ENCODE results near the gene DVL1.
"Not testable (repeated sequence)": the region's sequence is repeated elsewhere in the genome, so short reads cannot be mapped to it uniquely, and the experiment has no call there.

Gene DVL1

DNA sequence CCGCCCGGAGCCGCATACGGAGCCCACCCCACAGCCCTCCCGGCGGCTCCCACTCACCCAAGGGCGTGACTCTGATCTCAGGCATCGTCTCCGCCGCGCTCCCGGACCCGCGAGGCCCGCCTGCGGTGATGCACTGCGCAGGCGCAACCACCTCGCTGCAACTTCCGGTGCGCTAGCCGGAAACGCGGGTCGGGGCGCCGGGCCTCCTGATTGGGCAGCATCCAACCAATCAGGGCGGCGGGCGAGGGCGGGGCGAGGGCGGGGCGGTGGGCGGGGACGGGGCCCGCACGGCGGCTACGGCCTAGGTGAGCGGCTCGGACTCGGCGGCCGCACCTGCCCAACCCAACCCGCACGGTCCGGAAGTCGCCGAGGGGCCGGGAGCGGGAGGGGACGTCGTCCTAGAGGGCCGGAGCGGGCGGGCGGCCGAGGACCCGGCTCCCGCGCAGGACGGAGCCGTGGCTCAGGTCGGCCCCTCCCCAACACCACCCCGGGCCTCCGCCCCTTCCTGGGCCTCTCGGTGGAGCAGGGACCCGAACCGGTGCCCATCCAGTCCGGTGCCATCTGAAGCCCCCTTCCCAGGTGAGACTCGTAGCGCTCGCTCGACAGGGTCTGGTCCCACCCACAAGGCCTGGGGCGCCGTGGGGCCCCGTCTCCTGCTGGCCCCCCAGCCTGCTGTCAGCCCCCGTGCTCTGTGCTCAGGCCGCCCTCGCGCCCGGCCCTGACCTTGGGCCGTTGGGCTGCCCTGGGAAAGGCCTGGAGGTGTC is 24.5 kb downstream of the DVL1 start, which contains the start of the genes CPTP and INTS11:
TSS of gene CPTP (plus strand) at position 279 of the 764 bp plus-strand sequence. CDS start 2,109 bp downstream, outside the sequence.
TSS of gene INTS11 (minus strand) at position 137 of the 764 bp plus-strand sequence. CDS start at position 85, 52 bp downstream.
- FAIRE-seq, result no peak

DNA sequence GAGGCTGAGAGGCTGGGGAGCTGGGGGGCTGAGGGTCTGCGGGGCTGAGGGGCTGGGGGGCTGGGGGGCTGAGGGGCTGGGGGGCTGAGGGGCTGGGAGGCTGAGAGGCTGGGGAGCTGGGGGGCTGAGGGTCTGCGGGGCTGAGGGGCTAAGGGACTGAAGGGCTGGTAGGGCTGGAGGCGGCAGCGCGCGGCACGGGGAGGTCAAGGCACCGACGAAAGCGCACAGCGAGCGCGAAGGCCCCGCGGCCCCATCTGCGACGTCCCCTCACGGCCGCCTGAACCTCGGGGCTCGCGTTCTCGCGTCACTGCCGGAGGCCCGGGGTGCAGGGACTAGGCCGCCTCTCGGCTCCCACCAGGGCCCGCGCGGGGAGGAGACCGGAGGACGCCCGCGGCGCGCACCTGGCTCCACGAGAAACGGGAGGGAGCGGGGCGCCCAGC is 25.1 kb downstream of the DVL1 start:
- FAIRE-seq, result no peak

DNA sequence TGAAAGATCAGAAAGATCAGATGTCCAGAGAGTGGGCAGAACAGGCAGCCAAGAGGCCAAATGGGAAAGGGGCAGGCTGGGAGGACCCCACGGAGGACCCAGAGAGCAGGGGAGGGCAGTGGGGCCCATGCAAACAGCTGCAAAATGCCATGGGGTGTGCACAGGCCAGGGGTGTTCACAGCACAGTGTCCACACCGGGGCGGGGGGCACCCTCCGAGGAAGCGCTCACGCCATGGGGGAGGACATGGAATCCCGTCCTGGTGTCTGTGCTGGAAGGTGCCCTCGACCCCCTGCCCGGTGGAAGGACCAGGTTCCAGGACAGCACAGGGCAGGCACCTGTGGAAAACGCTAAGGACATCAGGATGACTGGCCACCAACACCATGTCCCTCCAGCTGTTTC is 26.3 kb downstream of the DVL1 start:
- no peak for FAIRE-seq

GRCh38 chr1:1322418-1322817 is 26.8 kb downstream of the DVL1 start:
- no peak for FAIRE-seq

- FAIRE-seq, result no peak
Observed at GRCh38 chr1:1321477-1321876, 27.7 kb downstream of the DVL1 start.

- no peak for FAIRE-seq
Observed at GRCh38 chr1:1320666-1321448, 28.4 kb downstream of the DVL1 start.

DNA sequence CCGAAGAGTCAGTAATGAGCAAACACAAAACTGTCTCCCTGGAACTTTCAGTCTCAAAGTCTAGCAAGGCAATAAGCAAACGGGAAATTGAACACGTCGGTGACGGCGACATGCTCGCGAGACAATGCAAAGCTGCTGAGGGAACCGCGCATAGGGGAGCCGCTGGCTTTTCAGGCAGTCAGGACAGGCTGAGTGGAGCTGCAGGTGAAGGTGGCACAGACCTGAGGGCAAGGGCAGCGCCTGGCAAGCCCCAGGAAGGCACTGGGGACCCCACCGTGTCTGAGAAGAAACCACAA is 29.6 kb downstream of the DVL1 start:
- no peak for FAIRE-seq

- no peak for FAIRE-seq
Observed at GRCh38 chr1:1318777-1319645, 30.2 kb downstream of the DVL1 start.

- FAIRE-seq, result no peak
Observed at GRCh38 chr1:1318131-1318652, 31.0 kb downstream of the DVL1 start.

DNA sequence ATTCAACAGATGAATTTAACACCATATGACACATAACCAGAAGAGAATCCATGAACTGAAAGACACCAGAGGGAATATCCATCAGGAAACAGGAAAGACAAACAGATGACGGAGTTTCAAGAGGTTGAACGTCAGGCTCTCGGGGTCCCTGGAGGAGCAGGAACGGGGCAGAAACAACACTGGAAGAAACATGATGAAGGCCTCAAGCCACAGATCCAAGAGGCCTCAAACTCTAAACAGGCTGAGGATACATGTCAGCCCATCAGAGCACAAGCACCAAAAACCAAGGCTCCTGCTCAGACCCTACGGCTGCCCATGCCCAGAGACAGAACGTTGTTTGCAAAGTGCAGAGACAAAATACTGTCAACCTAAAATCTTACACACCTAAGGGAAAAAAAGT is 31.8 kb downstream of the DVL1 start:
- FAIRE-seq, result no peak

DNA sequence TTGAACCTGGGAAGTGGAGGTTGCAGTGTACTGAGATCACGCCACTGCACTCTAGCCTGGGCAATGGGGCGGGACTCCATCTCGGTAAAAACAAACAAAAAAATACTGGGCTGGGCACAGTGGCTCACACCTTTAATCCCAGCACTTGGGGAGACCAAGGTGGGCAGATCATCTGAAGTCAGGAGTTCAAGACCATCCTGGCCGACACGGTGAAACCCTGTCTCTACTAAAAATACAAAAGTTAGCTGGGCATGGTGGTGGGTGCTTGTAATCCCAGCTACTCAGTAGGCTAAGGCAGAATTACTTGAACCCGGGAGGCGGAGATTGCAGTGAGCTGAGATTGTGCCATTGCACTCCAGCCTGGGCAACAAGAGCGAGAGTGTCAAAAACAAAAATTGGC is 33.0 kb downstream of the DVL1 start:
- not testable (repeated sequence) for FAIRE-seq

- FAIRE-seq, result no peak
Observed at GRCh38 chr1:1315435-1315954, 33.7 kb downstream of the DVL1 start.

GRCh38 chr1:1314678-1315335 is 34.4 kb downstream of the DVL1 start:
- FAIRE-seq, result no peak

- FAIRE-seq, result no peak
Observed at GRCh38 chr1:1314237-1314586, 35.0 kb downstream of the DVL1 start.

- FAIRE-seq, result no peak
Observed at GRCh38 chr1:1313500-1314236, 35.5 kb downstream of the DVL1 start.

GRCh38 chr1:1312450-1313314 is 36.5 kb downstream of the DVL1 start:
- no peak for FAIRE-seq

GRCh38 chr1:1311107-1312104 is 37.8 kb downstream of the DVL1 start:
- no peak for FAIRE-seq

GRCh38 chr1:1310476-1311053 is 38.7 kb downstream of the DVL1 start:
- FAIRE-seq, result no peak

DNA sequence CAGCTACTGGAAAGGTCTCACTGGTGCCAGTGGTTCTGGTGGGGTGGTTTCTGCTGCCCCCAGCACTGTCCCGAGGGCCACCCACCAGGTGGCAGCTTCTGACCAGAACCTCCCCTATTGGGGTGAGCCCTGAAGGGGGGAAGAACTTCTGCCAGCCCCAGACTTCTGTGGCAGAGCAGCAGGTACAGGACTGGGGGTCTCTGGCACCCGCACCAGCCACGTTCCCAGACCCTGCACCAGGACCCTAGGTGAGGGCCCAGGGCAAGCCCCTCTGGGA is 39.2 kb downstream of the DVL1 start:
- no peak for FAIRE-seq
